Activated T-helper 9 cell treated with anti-CD3 and anti-CD28 coated beads, Interleukin-2, amount 50 U/mL, for 16 hours (primary cell): Measurements from ENCODE around the gene USP31.

Experiments
- DNase-seq: peaks from one replicate; pipeline ENCODE4 v3.0.0-alpha.2; 2020; ENCODE audit warnings: low read depth

Gene USP31

DNA sequence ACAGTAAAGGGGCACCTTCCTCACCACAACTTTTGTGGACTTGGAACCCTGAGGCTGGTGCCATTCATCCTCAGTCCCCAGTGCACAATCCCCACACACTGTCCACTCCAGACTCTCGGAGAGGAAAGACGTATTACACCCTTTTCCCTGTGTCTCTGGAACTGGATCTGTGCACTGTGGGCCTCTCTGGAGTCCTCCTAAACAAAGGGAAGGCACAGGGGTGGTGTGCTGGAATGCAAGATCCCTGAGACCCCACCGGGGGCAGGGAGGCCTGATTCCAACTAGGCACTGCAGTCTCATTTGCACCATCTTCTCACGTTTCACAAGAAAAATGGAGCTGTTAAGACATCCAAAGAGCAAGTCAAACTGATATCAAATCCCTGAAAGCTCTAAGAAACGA is 89.8 kb downstream of the USP31 start:
- no peak for DNase-seq

GRCh38 chr16:23058576-23058975 is 90.7 kb downstream of the USP31 start:
- DNase-seq = no peak

GRCh38 chr16:23057013-23057596 is 92.1 kb downstream of the USP31 start:
- DNase-seq = no peak

GRCh38 chr16:23055481-23055880 is 93.8 kb downstream of the USP31 start:
- no peak for DNase-seq

- DNase-seq = no peak
These were observed 96.2 kb downstream of the USP31 start for GRCh38 chr16:23052908-23053580.

- no peak for DNase-seq
These were observed 97.0 kb downstream of the USP31 start for GRCh38 chr16:23052221-23052620.

DNA sequence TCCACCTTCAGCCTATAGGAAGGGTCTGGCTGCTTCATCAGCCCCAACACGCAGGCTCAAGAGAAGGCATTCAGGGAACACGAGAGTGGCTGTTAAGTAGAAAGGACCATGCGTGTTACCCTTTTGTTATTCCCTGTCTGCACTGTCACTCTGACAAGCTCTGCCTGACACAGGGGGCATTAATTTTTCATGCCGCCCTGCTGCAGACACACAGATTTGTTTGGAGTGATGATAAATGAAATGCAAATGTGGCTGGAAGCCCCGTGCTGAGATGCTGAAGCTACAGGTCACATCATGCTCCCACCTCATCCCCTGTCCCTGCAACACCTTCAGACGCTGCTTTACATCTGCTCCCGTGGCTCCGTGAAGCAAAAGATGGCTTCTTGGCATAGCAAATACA is 97.7 kb downstream of the USP31 start:
- no peak for DNase-seq

DNA sequence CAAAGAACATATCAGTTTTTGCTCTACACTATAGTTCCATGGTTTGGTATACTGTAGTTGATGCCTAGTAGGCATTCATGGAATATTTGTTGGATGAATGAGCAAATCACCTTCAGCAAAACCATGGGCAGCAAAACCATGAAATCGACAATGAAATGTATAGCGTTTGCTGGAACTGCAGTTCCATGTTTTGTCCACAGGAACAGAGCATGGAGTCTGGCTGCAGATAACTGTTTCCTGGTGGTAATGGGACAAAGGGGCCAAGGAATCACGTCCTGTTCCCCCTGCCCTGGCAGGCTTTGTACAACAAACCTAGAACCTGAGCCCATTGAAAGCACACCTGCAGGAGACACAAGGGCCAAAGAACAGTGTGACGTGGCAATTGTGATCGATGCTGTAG is 101.1 kb downstream of the USP31 start:
- no peak for DNase-seq

- no peak for DNase-seq
These were observed 104.2 kb downstream of the USP31 start for GRCh38 chr16:23045025-23045424.

DNA sequence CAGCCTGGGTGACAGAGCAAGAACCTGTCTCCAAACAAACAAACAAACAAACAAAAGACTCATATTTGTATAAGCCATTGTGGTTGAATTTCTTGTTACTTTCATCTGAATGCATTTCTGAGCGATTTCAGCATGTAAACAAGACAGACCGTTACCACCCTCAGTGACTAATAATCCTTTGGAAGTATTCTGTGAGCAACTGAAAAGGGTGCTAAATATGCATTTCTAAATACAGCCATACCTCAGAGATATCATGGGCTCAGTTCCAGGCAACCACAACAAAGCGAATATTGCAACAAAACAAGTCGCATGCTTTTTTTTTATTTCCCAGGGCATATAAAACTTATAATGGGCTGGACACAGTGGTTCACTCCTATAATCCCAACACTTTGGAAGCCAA is 109.0 kb downstream of the USP31 start:
- DNase-seq = no peak

GRCh38 chr16:23039118-23039517 is 110.1 kb downstream of the USP31 start:
- DNase-seq = no peak

DNA sequence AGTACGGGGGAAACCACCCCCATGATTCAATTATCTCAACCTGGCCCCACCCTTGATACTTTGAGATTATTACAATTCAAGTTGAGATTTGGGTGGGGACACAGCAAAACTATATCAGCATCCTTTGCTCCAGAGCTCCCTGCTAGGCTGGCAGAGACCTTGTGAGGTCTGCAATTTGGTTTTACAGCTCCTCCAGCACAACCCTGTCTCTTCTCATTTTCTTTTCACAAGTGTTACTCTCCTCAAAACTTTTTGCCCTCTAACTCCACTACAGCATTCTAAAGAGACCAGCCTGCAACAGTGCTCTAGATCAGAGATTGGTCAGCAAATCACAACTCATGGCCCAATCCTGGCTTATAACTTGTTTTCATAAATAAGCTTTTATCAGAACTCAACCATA is 114.0 kb downstream of the USP31 start:
- no peak for DNase-seq

GRCh38 chr16:23031508-23032098 is 117.6 kb downstream of the USP31 start:
- DNase-seq = no peak

GRCh38 chr16:23029733-23030420 is 119.4 kb downstream of the USP31 start:
- DNase-seq = no peak

- no peak for DNase-seq
These were observed 121.9 kb downstream of the USP31 start for GRCh38 chr16:23027386-23027785.

DNA sequence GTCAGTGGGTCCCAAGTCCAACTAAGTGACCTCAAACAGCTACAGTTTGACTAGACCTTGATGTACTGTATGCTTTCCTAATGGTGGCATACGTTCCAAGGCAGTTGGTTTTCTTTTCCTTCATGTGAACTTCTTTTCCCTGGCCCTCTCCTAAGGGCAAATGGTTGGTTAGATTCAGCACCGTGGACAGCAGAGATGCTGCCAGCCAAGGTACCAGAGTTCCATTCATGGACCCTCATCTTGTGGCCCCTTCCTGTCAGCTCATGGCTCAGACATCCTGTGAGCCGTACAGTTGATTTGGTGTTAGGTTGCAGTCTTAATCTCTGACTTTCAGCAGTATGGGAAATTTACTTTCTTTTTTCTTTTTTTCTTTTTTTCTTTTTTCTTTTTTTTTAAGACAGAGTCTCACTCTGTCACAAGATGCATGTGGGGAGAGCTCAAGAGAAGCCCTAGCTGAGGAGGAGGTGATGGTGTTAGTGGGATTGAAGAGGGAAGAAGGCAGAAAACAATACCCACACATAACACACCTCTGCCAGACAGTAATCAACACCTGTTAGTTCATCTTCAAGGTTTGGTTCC is 122.4 kb downstream of the USP31 start:
- no peak for DNase-seq

DNA sequence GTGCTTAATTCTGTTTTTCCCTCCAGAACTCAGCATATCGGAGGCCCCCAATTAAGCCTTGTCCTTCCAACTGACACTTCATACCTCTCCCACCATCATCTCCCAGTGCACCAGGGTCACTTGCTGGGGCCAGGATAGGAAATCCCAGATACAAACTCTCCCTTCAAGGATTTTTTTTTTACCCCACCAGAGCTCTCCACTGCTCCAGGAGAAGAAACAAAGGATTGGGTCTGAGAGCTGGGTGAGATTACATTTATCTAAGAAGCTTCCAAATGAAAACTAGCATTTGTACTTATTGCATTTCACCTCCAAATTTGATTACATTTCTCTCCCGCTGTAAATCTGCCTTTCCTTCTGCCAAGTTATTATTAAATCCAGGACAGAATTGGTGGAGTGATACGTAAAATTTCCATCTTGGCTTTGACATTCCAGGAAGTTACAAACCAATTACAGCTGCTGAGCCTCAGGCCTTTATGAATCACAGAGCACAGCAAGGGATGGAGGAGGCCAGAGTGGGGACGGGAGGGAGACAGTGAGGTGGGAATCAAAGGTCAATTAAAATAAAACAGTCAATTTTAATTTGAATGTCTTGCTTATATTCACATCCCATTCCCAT is 123.5 kb downstream of the USP31 start:
- no peak for DNase-seq

DNA sequence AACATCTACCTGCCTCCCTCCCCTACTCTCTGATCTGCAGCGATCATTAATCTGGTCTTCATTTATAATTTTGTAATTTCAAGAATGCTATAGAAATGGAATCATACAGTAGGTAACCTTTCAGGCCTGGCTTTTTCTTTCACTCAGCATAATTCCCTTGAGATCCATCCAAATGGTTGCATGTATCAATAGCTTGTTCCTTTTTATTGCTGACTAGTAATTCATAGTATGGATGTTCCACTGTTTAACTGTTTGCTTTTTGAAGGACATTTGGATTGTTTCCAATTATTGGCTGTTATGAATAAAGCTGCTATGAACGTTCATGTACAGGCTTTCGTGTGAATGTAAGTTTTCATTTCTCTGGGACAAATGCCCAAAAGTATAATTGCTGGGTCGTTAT is 125.2 kb downstream of the USP31 start:
- DNase-seq = no peak

DNA sequence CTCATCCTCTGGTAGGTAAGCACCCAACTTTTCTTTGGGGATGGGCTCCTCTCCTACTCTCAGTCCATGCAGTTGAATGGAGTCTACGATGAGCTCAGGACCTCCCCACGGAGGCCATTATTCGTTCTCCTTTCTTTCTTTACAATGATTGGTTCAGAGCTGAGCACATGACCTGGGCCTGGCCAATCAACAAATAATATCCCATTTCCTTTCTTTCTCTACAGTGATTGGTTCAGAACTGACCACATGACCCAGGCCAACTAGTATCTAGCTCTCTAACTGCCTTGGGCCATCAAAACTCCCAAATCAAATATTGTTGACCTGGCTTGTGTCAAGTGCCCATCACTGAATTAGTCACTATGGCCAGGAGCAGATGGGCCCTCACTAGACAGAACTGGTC is 129.2 kb downstream of the USP31 start:
- DNase-seq = no peak

DNA sequence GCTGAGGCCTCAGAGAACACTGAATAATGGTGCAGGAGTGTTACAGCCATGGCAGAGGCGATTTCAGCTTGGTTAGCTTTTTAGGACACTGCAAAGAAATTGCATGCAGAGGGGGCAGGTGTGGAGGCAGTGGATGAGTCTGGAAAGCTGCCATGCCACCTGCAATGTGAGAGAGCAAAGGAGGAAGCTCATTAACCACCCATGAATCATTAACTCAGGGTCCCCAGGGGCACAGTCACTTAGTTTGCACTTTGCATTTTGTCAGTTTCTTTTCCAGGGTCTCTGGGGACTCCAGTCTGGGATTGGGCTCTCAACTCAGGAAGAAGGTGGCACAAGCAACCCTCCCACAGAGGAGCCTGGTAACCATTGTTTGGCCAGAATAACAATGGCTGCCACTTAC is 132.9 kb downstream of the USP31 start:
- DNase-seq = no peak

DNA sequence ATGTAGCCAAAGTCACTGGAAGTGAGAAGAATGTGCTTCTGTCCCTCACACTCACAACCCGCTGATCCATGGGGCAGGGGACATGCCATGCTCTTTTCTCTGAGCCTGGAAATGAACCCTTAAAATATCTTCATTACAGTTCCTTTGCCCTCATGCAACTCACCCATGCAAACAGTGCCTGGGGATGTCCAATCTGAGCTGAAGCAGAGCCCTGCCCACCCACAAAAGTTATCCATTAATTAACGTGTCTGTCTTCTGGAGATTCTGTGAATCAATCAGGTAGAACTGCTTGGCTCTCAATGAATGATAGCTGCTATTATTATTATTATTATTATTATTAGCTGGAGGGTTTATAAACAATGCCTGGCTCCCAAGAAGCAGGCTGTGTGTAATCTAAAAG is 133.7 kb downstream of the USP31 start:
- DNase-seq = no peak

DNA sequence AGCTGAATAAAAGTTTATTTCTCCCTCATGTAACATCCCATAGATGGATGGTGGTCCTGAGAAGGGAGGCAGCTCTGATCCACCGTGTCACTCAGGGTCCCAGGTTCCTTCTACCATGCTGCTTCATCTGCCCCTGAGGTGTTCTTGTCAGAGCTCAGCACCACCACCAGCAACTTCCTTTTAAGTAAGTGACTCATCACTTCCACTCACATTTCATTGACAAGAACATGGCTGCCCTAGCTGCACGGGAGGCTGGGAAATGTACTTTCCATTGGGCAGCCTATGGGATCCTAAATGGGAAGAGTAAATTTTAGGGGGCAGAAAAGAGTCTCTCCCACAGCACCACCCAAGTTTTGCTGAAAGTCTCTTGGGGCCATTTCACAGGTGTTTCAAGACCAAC is 134.7 kb downstream of the USP31 start:
- DNase-seq = no peak
